ENCODE data around the gene ZNF181.

DNA sequence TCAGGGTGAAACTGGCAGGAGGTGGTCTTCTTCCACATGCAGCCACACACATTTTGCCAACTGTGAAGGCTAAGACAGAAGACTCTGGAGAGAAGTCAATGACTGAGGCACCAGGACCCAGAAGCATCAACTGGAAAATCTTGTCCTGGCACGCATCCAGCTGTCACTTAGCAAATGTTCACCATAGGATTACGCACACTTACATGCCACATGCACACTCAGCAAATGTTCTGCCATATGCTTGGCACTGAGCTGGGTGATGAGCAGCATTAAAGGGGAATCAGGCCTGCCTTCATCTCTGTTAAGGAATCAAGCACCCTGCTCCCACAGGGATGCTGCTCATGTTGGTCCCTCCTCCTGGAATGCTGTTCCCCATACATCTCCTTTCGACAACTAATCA, 33.9 kb downstream of the ZNF181 start:
- TF ChIP-seq POLR2AphosphoS5 (IDR thresholded peaks at IDR 0.05; ENCODE audit: low read depth, low read length), result no peak
- no peak for TF ChIP-seq PAX5 (IDR thresholded peaks at IDR 0.05; ENCODE audit: insufficient read depth, low read length, severe bottlenecking)
- TF ChIP-seq TAF1 (IDR thresholded peaks at IDR 0.05; ENCODE audit: low read depth, low read length), result no peak

All from GM12891 (cell line).